Activated CD8-positive, alpha-beta T cell treated with anti-CD3 and anti-CD28 coated beads for 36 hours (primary cell): ENCODE measurements around the gene MYBPH. TPM values are rescaled to one million over a fixed set of nuclear protein-coding genes. Genes with fewer than 3 reads are reported as not detected.

Experiments
- ATAC-seq: fragments of 200-7000 bp; cut with Tn5 transposase; one replicate; pipeline ENCODE4 v1.10.0; 2021; ENCODE audit warnings: mild to moderate bottlenecking, moderate library complexity
- CTCF ChIA-PET: fragments of 350-600 bp; sonication (Branson Sonifier 250); formaldehyde crosslinking; loops from one replicate; lab custom pipeline; 2021; ENCODE audit warnings: antibody characterized with exemption; lab: Charles Lee
- POLR2A ChIA-PET: fragments of 350-600 bp; sonication (Branson Sonifier 250); formaldehyde crosslinking; loops from one replicate; lab custom pipeline; 2021; ENCODE audit warnings: antibody characterized with exemption; lab: Charles Lee
- DNase-seq: peaks from one replicate; pipeline ENCODE4 v3.0.0-alpha.2; 2020
- H3K27ac Mint-ChIP-seq: one replicate; pipeline ENCODE4 v1.8.0; 2021; ENCODE audit warnings: mild to moderate bottlenecking, mixed read lengths
- H3K27me3 Mint-ChIP-seq: one replicate; pipeline ENCODE4 v1.8.0; 2021; ENCODE audit warnings: mixed read lengths
- H3K36me3 Mint-ChIP-seq: one replicate; pipeline ENCODE4 v1.8.0; 2021; ENCODE audit warnings: low read depth, mixed read lengths
- H3K4me1 Mint-ChIP-seq: one replicate; pipeline ENCODE4 v1.8.0; 2021; ENCODE audit warnings: low read depth, mixed read lengths
- H3K4me3 Mint-ChIP-seq: one replicate; pipeline ENCODE4 v1.8.0; 2021; ENCODE audit warnings: mild to moderate bottlenecking, moderate library complexity, mixed read lengths
- H3K9me3 Mint-ChIP-seq: one replicate; pipeline ENCODE4 v1.8.0; 2021; ENCODE audit warnings: mixed read lengths
- intact Hi-C: fragments of 100-400 bp; cut with micrococcal nuclease; formaldehyde crosslinking; loops from one replicate; pipeline ENCODE4 v1.10.0; 2022
- total RNA-seq, 2 experiments: library from RNA; stranded (reverse); gene quantifications; one replicate each; pipeline ENCODE4 v1.2.3, GENCODE V29; 2021
- TF ChIP-seq, protein P1 (sequence below): fragments of 200-600 bp; IDR thresholded peaks from one replicate; pipeline ENCODE4 v1.8.0; 2022; ENCODE audit warnings: antibody characterized with exemption, mild to moderate bottlenecking

The MYBPH gene
- total RNA-seq, 2 experiments from 2014 or later = not detected

DNA sequence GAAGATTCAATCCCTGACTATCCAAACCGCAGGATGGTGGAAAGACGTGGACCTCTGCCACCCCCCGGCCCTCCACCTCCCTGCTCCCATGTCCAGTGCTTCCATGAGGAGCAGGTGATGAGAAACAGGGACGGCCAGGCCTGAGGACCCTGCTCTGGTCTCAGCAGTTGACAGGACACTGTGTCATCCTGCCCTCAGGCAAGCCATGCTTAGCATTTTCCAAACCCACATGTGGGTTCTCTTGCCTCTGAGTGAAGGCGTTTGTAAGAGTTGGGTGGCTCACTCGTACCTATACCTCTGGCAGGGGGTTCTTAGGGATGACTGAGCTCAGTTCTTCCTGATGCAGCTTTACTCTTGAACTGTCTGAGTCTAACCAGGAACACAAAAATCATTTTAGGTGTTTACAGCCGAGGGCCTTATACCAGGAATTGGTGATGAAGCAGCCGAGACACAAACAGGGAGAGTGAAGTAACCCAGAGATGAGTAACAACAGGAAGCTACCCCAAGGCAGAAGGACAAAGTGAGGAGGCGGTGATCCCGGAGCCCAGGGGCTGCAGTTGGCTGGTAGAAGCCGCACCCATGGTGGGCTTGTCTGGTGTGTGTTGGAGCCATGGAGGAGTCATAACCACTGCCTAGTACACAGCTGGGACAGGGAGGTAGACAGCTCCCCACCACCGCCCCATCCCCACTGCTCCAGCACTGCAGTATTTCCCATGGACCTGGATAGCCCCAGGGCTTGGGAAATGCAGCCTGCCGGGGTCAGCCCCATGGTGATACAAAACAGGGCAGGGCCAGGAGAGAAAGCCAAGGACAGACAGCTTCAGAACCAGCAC lies 21.4 kb downstream of the MYBPH start:
- intact Hi-C loops = no loop called here
- CTCF ChIA-PET = no interaction called here
- no peak overlapping the region for H3K27ac Mint-ChIP-seq
- no peak for ATAC-seq
- peaks cover 2% of the 10 kb centered on the region for H3K27me3 Mint-ChIP-seq
- POLR2A ChIA-PET = no interaction called here
- no peak overlapping the region for H3K4me3 Mint-ChIP-seq
- TF ChIP-seq, protein P1, sequence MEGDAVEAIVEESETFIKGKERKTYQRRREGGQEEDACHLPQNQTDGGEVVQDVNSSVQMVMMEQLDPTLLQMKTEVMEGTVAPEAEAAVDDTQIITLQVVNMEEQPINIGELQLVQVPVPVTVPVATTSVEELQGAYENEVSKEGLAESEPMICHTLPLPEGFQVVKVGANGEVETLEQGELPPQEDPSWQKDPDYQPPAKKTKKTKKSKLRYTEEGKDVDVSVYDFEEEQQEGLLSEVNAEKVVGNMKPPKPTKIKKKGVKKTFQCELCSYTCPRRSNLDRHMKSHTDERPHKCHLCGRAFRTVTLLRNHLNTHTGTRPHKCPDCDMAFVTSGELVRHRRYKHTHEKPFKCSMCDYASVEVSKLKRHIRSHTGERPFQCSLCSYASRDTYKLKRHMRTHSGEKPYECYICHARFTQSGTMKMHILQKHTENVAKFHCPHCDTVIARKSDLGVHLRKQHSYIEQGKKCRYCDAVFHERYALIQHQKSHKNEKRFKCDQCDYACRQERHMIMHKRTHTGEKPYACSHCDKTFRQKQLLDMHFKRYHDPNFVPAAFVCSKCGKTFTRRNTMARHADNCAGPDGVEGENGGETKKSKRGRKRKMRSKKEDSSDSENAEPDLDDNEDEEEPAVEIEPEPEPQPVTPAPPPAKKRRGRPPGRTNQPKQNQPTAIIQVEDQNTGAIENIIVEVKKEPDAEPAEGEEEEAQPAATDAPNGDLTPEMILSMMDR = no peak
- H3K36me3 Mint-ChIP-seq = no peaks in the 10 kb centered on the region
- no peak for DNase-seq
- H3K4me1 Mint-ChIP-seq = no peaks in the 10 kb centered on the region
- no peaks in the 10 kb centered on the region for H3K9me3 Mint-ChIP-seq

DNA sequence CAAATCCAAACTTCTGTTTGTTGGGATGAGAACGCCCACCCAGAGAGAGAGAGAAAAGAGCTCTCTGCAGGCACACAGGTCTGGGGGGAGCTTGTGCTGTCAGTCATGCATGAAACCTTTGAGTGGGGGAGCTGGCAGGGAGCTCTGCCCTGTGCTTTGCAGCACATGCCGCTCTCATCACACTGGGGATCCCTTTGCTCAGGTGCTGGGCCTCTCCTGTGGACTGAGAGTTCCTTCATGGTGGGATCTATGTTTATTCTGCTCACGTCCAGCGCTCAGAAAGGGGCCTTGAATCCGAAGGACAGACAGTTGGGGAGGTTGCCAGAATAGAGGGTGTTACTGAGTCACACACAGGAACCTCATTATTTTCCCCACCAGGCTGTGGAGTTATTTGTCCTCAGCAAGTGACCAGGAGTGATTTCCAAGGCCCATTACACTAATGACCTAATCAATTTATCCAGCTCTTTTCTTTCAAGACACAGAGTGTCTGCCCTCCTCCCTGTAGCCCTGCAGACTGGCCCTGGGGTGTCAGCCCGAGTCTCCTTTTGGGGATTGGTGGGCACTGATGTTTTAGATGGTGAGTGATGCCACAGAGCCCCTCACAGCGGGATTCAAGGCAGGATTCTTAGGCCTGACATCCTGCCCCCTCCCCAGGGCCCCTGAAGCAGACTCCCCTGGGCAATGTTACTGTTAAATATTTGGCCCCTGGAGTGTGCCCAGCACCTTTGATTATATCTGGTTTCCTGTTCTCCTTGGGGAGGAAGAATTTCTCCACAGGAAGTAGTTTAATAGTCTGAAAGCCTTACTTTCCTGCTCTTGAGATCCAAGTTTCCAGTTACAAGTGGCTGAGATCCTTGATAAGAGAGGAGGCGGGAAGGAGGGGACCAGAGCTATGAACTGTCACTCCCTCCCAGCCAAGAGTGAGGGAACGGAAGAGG lies 22.3 kb downstream of the MYBPH start:
- H3K4me3 Mint-ChIP-seq = no peak overlapping the region
- TF ChIP-seq, protein P1 = no peak
- intact Hi-C loops = no loop called here
- ATAC-seq (no peak), DNase-seq (no peak)
- H3K36me3 Mint-ChIP-seq = no peaks in the 10 kb centered on the region
- ChIA-PET CTCF (interaction anchor here (1.0 kb wide), 1 partner anchor 114 kb away, joined by 4 read pairs; no protein-coding TSS in a partner anchor), POLR2A (no interaction called here)
- H3K27ac Mint-ChIP-seq = no peak overlapping the region
- H3K9me3 Mint-ChIP-seq = no peaks in the 10 kb centered on the region
- peaks cover 2% of the 10 kb centered on the region for H3K27me3 Mint-ChIP-seq
- H3K4me1 Mint-ChIP-seq = no peaks in the 10 kb centered on the region

DNA sequence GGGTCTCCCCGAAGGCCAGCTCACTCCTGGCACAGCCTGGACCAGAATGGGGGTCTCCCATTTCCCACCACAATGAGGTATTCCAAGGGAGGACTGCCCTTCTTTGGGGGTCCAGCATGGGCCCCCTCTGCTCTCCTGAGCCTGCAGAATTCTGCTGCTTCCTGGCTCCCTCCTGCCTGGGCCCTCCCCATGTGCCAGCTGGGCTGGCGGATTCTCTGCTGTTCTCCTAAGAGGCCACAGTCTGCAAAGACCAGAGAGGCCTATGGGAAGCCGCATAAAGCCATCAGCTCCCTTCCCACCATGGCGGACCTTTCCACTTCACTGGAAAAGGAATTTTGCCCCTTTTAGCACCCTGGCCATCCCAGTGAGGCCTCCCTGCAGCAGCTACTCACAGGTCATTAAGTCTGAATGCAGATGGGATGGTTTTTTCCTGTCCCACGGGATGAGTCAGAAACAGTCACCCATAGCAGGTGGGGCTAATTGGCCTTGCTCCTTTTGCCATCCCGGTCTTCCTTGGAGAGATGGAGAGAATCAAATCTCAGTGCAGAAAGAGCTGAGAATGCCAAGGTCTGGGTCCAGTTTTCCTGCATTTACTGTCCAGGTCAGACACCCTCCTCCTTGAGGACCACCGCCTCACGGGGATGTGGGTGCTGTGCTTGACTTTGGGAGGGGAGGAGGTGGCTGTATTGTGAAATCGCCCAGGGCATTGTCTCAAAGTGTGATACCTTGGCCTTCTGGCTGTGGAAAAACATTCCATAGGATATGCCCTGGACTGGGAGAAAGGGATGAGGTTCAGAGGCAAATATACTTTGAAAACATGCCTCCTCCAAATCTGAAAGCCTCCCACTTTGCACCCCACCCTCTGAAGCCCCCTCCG lies 23.2 kb downstream of the MYBPH start:
- ChIA-PET CTCF (interaction anchor here (1.0 to 2.2 kb wide), 2 partner anchors 19 to 113 kb away, joined by 4 to 7 read pairs; no protein-coding TSS in a partner anchor), POLR2A (no interaction called here)
- DNase-seq = no peak
- TF ChIP-seq, protein P1 = no peak
- Mint-ChIP-seq H3K27me3 (peaks cover 2% of the 10 kb centered on the region), H3K4me1 (no peaks in the 10 kb centered on the region), H3K9me3 (no peaks in the 10 kb centered on the region), H3K36me3 (no peaks in the 10 kb centered on the region), H3K4me3 (no peak overlapping the region), H3K27ac (no peak overlapping the region)
- intact Hi-C loops = no loop called here
- ATAC-seq = no peak

DNA sequence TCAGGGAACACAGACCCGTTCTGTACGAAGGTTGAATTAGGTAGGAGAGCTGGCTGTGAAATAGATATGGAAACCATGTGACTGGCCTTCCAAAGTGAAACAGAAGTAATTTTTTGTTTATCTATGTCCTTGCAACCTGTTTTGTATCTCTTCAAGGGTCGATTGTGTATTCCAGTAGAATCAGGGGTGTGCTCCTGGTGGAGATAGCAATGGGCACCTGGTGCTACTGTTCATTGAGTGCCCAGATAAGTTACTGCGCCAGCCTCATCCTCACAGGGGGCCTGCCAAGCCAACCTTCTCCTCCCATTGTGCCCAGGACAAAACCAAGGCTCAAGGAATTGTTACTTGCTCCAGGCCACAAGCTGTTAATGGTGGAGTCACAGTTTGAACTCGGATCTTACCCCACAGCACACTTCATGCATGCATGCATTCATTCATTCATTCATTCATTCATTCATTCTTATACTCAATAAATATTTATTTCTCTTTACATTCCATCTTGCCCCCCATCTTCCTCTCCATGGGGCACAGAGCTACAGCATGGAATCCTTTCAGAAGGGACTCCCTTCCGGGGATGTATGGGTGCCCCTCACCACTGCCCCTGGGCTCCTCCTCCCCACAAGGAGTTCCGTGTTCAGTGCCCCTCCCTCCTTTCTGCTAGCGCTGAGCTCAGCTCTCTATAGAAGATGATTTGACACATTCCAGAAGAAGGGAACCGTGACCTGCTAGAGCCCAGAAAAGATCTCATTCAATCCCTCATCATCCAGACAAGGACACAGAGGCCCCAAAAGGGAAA lies 24.1 kb downstream of the MYBPH start:
- Mint-ChIP-seq H3K9me3 (no peaks in the 10 kb centered on the region), H3K4me3 (no peak overlapping the region), H3K4me1 (no peaks in the 10 kb centered on the region), H3K36me3 (no peaks in the 10 kb centered on the region), H3K27ac (no peak overlapping the region), H3K27me3 (no peaks in the 10 kb centered on the region)
- ATAC-seq (no peak), DNase-seq (no peak)
- POLR2A ChIA-PET = no interaction called here
- CTCF ChIA-PET = interaction anchor here (0.8 to 2.2 kb wide), 3 partner anchors 20 to 111 kb away, joined by 3 to 7 read pairs (median 4); no protein-coding TSS in a partner anchor
- intact Hi-C loops = no loop called here
- TF ChIP-seq, protein P1 = no peak
